Measurements from ENCODE around the gene ARHGAP18.

ARHGAP18 gene

GRCh38 chr6:129691043-129691640, 18.8 kb downstream of the ARHGAP18 start:
- DNase-seq (ENCODE audit: low spot score), result no peak

GRCh38 chr6:129686941-129687627, 22.9 kb downstream of the ARHGAP18 start:
- peak; percentile 32 for DNase-seq (ENCODE audit: low spot score)

- no peak for DNase-seq (ENCODE audit: low spot score)
Observed at GRCh38 chr6:129685662-129686031, 24.3 kb downstream of the ARHGAP18 start.

GRCh38 chr6:129684903-129685661, 24.9 kb downstream of the ARHGAP18 start:
- no peak for DNase-seq (ENCODE audit: low spot score)

GRCh38 chr6:129684323-129684884, 25.6 kb downstream of the ARHGAP18 start:
- no peak for DNase-seq (ENCODE audit: low spot score)

- peak; percentile 92 for DNase-seq (ENCODE audit: low spot score)
Observed at GRCh38 chr6:129683601-129684322, 26.2 kb downstream of the ARHGAP18 start.

GRCh38 chr6:129681913-129682205, 28.1 kb downstream of the ARHGAP18 start:
- DNase-seq (ENCODE audit: low spot score), result no peak

- no peak for DNase-seq (ENCODE audit: low spot score)
Observed at GRCh38 chr6:129680633-129681032, 29.3 kb downstream of the ARHGAP18 start.

- DNase-seq (ENCODE audit: low spot score), result peak; percentile 33
Observed at GRCh38 chr6:129679758-129680157, 30.2 kb downstream of the ARHGAP18 start.

GRCh38 chr6:129679275-129679674, 30.7 kb downstream of the ARHGAP18 start:
- peak; percentile 55 for DNase-seq (ENCODE audit: low spot score)

- DNase-seq (ENCODE audit: low spot score), result no peak
Observed at GRCh38 chr6:129678463-129678862, 31.5 kb downstream of the ARHGAP18 start.

- no peak for DNase-seq (ENCODE audit: low spot score)
Observed at GRCh38 chr6:129677620-129678325, 32.2 kb downstream of the ARHGAP18 start.

GRCh38 chr6:129675669-129676472, 34.1 kb downstream of the ARHGAP18 start:
- DNase-seq (ENCODE audit: low spot score), result no peak

GRCh38 chr6:129673748-129674147, 36.2 kb downstream of the ARHGAP18 start:
- no peak for DNase-seq (ENCODE audit: low spot score)

GRCh38 chr6:129672881-129673631, 36.9 kb downstream of the ARHGAP18 start:
- peak; percentile 59 for DNase-seq (ENCODE audit: low spot score)

GRCh38 chr6:129672341-129672682, 37.7 kb downstream of the ARHGAP18 start:
- DNase-seq (ENCODE audit: low spot score), result no peak

GRCh38 chr6:129671442-129672340, 38.3 kb downstream of the ARHGAP18 start:
- DNase-seq (ENCODE audit: low spot score), result no peak

GRCh38 chr6:129670634-129671033, 39.3 kb downstream of the ARHGAP18 start:
- DNase-seq (ENCODE audit: low spot score), result no peak

GRCh38 chr6:129667621-129668020, 42.4 kb downstream of the ARHGAP18 start:
- DNase-seq (ENCODE audit: low spot score), result peak; percentile 35

All from GM03348 (cell line).